HuH-7 (cell line): ENCODE results near the gene SH3RF3.

Experiments used
- DNase-seq: peaks from one replicate; pipeline ENCODE4 v3.0.0; 2011; ENCODE audit warnings: low spot score

Gene SH3RF3

DNA sequence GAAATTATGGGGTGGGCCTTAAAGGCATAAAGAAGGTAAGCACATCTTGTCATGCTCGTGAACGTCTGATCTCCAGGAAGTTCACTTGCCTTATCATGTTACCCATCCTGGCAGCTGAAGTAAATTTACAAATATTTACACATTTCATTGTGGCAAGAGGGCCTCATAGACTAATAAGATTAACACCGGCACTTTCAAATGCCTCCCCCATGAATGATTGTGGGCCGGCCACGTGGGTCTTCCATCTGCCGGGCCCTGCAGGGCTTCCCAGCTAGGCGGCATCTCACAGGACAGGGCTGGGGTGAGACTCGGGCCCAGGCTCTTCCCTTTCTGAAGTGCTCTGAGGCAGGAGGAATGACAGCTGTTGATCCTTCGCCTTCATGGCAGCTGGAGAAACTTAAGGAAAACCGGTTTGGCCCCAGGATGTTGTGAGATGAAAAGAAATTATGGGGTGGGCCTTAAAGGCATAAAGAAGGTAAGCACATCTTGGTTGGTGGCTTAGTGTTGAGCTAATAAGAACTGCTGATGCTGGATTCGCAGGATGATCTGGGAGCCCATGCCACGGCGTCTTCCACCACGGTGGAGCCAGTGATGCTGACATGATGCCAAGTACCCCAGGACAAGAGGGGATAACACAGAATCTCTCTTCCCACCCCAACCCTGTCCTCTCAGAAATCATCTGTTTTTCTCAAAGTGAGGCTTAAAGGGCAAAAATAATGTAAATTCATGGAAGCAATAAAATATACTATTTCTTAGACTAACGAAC is 308.5 kb downstream of the SH3RF3 start:
- no peak for DNase-seq

DNA sequence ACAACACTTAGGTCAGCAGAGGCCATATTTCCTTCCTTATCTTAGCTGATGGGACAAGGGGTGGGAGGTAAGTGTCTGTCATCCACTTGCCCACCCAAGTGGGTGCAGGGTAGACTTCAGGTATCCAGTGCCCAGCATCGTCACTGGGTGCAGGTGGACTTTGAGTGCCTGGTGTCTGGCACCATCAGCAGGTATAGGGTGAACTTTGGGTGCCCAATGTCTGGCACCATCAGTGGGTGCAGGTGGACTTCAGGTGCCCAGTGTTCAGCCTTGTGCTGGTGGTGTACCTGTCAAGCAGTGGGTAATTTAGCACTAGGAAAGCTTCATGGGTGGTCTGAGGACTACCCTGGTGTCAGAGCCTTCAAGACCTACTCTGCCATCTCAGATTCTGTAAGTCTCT is 309.1 kb downstream of the SH3RF3 start:
- no peak for DNase-seq

DNA sequence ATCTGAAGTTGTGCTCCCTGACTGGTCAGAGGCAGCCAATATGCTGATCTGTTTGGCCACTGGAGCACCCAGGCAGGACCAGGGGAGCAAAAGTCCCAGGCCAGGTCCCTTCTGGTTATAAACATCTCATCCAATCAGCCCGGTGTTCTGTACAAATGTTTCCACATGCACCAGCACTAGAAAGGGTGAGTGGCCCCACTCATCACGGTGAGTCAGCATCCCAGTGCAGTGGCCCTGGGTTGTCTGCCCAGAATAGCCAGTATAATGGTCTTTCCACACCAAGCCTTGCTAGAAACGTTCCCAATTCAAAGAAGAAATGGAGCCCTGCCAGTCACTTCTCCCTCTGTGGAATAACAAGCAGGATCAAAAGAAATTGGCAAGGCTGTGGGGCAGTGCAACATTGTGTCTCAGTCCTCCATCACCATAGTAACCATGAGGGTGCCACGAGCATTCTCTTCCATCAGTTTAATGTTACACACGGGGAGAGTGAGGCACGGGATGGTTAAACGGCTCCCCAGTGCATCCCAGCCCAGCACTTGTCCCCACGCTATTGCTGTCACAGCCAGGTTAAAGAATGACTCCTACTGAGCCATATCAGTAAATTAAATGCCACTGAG is 309.9 kb downstream of the SH3RF3 start:
- no peak for DNase-seq

DNA sequence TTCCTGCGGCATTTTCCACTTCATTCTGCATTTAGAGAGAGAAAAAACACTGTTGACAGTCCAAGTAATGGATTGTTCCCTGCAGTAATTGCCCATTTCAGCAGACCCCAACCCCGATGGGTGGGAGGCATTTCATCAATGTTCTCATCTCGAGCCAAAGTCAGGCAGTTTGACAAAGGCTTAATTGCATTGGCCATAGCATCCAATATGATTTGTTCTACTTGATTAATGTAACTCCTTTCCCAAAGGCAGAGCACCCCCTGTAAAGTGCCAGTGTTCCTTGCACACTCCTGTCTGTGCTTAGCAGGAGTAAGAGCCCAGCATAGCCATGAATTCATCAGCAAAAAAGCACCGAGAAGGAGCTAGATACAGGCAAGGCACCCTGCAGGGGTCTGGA is 310.4 kb downstream of the SH3RF3 start:
- no peak for DNase-seq

DNA sequence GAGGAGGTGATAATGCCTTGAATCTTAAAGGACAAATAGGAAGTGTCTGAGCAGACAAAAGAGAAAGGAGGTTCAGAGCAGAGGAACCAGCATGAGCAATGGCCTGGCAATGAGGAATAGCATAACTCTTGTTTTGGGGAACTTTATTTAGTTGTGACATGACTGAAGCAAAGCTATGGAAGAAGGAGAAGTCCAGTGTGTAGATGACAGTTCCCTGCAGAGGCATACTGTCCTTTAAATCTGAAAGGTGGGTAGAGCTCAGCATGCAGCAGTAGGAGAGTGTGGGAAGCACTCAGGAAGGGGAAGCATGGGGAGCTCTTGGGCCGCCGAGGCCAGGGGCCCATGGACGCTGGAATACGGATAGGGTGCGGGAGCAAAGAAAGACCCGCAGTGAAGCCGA is 311.0 kb downstream of the SH3RF3 start:
- no peak for DNase-seq

DNA sequence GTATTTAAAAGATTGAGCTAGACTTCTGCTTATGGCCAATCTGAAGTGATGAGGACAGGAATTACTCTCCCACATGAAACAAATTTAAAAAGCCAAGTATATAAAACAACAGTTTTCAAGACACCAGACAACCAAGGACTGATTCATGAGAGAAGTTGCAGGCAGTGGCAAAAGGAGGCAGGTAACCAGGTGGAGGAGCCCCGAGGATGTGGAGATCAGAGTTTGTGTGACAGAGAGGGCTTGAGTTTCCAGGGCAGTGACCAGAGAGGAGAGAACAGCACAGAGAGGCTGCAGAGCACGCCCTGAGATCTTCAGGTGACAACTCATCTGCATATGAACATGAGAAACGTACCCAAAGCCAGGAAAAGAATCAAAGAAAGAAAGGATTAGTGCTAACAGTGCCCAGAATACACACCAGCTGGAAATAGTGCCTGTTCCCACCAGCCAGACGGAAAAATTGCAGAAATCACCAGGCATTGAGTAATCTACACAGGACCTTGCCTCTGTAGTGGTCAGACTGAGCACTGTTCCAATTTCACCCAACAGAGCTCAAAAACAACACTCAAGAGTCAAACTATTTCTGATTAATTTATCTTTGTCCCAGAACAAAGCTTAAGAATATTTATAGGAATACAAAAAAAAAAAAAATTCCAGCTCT is 311.6 kb downstream of the SH3RF3 start:
- DNase-seq, result no peak

DNA sequence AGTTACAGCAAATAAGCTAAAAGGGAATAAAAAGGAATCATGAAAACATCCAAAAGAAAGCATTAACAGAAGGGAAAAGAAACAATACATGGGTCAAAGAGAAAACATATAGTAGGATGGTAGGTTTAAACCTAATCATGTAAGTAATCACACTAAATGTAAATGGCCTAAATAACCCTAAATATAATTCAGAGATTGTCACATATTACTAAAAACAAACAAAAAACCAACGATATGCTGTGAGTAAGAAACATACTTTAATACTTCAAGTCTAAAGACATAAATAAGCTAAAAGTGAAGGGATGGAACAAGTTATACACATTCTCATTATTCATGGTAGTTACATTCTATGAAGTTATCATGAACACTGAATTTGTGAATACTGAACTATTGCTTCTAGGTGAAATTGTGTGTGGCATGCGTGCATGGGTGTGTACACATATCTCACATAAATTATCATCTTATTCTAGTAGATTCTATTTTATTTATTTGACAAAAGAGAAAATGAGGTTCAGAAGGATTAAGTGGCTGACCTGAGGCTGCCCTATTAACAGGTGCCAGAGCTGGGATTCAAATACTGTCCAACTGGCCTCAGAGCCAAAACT is 313.8 kb downstream of the SH3RF3 start:
- DNase-seq, result no peak

DNA sequence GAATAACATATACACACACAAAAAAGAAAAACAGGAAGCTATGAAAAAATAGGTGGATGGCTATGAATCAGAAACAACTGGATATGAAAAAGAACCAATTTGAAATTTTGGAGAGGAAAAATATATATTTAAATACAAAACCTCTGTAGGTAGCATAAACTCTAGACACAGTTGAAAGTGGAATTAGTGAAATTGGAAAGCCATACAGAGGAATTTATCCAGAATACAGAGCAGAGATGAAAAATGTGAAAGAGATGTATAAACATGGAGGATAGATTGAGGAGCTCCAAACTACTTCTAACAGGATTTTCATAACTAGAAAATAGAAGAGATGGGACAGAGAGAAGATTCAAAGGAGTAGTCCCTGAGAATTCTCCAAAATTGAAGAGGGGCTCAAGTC is 315.9 kb downstream of the SH3RF3 start:
- no peak for DNase-seq

DNA sequence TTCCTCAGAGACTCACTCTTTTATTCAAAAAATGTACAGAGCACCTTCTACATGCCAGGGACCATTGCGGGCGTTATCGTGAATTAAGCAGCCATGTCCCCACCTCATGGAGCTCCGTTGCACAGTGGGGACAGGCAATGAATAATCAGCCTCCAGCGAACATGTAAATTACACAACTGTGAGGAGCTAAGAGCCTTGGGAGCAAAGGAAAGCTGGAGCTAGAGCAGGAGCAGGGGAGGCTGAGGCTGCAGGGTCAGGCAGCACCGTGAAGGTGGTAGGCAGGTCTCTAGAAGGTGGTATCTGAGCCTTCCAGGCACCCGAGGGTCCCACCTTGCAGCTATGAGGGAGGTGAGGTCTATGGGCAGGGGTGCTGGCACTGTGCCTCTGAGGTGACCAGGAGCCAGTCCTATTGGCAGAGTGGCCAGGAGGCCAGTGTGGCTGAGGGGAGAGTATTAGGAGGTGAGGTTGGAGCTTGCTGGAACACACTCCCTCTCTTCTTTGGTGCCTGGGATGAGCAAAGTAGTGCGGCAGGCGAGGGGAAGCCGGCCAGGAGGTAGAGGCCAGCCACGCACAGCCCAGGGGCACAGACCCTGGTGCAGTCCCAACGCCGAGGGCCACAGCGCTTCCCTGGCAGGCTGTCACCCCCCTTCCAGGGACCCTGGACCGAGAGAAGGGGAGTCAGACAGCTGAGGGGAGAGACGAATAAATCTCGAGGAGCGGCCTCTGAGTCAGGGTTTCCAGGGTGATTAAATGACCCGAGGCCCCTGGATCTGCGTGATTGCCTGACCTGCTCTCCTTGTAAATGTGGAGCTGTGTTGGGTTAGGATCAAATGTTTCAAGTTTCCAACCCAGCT is 317.5 kb downstream of the SH3RF3 start:
- DNase-seq, result no peak

DNA sequence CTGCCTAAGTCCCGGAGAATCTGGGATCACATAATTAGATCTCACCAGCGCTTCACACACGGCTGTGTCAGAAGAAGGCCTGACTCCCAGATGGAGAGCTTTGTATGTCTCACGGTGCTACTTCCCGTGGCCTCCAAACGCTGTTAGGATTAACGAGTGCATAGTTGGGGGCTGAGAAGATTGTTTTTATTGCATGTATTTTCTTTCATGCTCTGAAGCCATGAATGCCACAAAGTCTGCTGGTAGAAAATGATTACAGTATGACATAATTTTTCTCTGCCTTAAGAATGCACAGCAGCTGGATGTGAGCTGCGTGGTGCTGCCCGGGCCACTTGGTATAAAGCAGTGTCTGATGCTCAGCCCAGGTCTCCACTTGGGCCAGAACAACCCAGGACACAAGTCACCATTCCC is 318.3 kb downstream of the SH3RF3 start:
- no peak for DNase-seq

DNA sequence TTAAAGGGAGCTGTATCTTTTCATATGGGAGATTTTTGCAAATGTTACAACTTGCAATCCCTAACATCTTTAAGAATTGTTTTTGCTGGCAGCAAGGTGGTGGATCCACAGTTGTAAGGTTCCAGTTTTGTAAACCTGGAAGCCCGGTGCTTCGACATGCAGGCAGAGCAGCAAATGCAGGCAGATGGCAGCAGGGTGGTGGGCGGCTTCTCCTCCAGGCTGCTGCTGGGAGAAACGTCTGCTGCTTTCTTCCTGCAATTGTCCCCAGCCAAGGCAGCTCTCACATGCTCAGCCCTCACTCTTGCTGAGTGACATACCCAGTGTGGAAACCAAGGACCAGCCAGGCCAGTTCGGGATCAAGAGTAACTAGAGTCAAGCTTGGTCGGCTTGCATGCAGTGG is 318.8 kb downstream of the SH3RF3 start:
- no peak for DNase-seq

DNA sequence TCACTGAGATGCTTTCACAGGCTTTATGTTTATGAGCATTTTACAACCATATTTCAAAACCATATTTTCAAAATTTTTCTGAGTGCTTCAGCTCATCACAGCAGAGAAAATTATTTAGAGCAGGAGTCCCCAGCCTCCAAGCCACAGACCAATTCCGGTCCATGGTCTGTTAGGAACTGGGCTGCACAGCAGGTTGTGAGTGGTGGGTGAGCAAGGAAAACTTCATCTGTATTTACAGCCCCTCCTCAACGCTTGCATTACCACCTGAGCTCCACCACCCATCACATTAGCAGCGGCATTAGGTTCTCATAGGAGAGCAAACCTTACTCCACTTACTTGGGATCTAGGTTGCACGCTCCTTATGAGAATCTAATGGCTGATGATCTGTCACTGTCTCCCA is 319.2 kb downstream of the SH3RF3 start:
- no peak for DNase-seq

DNA sequence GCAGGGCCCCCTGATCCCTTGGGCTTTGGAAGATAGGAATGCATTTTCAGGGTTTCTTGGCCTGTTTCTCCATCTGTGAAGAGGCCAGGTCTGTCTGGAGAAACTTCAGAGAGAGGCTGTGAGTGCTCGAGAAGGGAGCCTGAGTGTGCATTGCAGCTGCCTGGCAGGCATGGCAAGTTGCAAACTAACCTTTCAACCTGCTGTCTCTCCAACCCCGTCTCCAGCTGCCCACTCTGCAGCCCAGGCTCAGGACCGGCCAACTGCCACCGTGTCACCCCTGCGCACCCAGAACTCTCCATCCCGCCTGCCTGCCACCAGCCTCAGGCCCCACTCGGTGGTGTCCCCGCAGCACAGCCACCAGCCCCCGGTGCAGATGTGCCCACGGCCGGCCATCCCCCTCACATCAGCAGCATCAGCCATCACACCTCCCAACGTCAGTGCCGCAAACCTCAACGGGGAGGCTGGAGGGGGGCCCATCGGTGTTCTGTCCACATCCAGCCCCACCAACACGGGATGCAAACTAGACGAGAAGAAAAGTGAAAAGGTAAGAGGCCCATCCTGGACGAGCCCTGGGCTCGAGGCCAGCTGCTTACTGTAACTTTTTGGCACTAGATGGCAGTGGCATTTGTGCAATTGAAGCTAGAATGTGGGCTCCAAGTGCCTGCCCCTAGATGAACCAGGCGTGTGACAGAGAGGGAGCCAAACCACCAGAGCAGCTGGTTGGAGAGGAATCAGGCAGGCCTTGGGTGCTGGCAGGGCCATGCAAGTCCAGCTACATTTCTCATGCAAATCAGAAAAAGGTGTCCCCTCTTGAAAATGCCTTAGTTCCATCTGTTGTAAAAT is 320.2 kb downstream of the SH3RF3 start:
- DNase-seq, result no peak

DNA sequence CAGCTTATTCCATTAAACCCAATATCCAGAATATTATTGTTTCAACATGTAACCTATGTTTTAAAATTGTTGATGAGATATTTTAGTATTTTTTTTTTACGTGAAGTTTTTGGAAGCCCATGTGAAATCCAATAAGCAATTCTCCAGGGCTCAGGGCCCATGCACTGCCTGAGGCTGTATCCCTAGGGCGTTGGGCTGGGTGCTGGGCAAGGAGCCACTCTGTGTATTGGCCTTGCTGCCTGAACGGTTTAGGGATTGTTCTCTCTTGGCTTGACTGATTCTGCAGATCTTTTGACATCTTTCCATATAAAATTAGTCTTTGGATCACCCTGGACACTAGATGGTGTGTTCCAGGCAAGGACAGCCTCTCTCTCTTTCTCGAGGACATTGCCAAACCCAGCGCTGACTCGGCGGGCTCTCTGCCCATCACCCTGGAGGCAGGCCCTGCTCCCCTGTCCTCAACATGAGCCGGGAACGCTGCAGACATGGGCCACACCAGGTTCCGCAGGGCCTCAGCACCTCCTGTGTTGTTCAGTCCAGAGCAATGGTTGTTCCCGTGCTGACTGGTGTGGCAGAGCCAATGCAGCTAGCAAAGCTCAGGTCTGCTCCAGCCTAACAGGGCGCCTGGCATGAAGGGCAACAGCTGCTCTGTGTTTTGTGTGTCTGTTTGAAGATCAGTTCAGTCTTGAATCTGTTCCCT is 321.7 kb downstream of the SH3RF3 start:
- no peak for DNase-seq

DNA sequence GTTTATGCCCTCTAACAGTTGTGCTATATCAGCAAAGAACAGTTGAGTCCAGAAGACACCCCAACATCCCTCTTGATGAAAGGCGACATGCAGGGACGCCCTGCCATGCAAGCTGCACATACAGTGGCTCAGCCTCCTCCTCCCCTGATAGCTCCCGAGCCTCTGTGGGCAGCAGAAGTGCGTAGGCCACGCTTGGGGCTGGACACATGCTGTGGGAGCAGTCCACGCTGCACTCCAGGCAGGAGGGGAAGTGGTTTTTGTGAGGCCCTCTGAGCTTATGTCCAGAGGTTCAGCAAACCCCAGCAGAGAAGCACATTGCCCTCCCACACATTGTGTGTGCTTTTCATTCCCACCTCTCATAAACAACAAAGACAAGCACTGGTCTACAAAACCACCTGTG is 322.7 kb downstream of the SH3RF3 start:
- DNase-seq, result no peak

DNA sequence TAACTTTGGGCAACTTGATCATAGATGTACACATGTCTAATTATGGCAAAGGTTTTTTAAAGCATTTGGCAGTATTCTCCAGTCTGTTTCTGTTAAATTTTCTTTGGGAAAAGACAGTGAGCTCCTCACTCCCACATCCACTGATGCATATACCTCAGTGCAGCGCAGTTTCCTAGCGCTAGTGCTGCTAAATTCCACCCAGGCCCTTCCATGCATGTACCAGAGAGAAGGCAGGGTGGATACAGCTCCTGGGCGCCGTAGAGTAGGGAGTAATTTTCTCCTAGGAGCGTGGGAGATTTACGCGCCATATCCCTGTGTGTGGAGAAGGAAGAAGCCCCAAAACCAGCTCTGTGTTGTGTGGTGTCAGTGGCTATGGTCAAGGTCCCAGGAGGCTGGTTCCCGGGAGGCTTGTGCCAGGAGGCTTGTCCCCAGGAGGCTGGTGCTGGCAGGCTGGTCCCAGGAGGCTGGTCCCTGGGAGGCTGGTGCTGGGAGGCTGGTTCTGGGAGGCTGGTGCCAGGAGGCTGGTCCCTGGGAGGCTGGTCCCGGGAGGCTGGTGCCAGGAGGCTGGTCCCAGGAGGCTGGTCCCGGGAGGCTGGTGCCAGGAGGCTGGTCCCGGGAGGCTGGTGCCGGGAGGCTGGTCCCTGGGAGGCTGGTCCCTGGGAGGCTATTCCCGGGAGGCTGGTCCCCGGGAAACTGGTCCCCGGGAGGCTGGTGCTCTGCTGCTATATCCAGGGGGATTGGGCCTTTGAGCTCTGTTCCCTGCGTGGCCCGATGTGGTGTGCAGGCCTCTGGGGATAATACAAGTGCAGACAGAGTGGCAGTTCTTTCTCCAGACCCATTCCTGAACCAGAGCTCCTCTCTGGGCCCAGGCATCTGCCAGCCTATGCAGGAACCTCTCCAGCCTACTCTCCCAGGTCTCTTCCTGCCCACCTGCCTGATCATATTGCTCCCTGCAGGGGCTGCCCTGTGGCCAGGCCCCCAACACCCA is 323.6 kb downstream of the SH3RF3 start:
- DNase-seq, result no peak

DNA sequence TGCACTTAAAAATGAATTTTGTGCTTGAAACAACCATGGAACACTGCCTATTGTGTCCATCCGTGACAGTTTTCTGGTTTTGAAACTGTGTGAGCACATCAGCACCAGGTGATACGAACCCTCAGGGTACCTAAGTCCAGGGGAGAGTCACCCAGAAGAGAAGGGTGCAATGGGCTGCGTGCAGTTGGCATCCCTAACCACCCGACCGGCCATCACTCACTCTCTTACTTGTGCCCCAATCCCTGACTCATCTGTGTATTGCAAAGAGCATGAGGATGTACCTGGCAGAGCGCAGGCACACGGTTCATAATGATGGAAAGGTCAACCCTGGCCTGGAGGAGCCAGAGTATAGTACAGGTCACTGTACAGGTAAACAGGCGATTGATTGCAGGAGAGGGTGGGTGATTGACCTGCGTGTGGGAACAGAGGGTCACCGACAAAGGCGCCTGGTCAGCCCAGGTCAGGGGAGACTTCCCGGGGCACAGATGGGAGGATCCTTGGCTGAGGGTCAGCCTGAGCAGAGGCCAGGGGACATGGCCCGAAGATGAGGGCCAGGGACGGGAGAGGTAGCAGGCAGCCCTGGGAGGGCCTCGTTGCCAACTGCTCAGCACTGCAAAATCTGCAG is 324.5 kb downstream of the SH3RF3 start:
- DNase-seq, result no peak

DNA sequence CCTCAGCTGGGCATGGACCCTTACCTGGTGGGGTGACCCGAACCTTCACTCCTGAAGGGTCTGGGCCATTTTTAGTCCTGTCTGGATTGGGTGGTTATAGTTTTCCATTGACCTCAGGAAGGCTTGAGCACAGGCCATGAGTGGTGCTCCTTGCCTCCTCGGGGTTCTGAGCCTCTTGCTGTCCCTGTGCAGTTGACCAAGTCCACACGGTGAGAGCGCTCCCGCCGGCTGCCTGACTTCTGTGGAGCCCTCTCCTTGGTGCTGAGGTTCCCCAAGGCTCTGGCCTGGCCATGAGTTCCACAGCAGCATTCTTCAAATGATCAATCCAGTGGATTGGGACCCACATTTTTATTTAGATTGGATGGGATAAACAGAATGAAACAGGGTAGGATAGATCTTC is 325.3 kb downstream of the SH3RF3 start:
- no peak for DNase-seq
